Prostate gland (tissue), 2 donors: Measurements from ENCODE around the gene NOM1.

Experiments
- POLR2AphosphoS5 ChIP-seq: sonication (generic); formaldehyde crosslinking; IDR thresholded peaks from one replicate; pipeline ENCODE4 v1.6.1; 2017; ENCODE audit warnings: antibody characterized with exemption
- TF ChIP-seq, protein P1 (sequence below), 4 experiments: fragments of 200-600 bp in 2 of 4; fragments of 450-650 bp in 2 of 4; sonication (generic) in 2 of 4; IDR thresholded peaks; 1 replicate in 3 of 4; 2 replicates in 1 of 4; pipeline ENCODE4 v1.5.1; 2016 to 2019; ENCODE audit warnings: antibody characterized with exemption in 4 of 4, mild to moderate bottlenecking in 2 of 4, moderate library complexity in 2 of 4

DNA sequence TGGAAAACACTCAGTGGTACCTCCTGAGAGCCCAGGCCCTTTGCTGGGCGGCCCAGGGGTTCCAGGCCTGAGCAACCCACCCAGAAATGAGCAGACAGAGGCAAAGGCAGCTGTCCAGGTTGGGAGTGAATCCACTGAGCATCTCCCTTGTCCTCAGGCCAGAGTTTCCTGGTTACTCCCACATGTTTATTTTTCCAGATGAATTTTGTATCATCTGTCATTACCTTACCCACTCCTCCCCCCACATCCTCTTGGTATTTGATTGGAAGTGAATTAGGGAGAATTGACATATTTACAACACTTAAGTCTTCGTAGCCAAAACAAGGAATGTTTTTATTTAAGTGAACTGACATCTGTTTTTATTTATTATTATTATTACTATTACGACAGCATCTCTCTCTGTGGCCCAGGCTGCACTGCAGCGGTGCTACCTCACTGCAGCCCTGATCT, 43.3 kb upstream of the NOM1 start:
- TF ChIP-seq, protein P1, sequence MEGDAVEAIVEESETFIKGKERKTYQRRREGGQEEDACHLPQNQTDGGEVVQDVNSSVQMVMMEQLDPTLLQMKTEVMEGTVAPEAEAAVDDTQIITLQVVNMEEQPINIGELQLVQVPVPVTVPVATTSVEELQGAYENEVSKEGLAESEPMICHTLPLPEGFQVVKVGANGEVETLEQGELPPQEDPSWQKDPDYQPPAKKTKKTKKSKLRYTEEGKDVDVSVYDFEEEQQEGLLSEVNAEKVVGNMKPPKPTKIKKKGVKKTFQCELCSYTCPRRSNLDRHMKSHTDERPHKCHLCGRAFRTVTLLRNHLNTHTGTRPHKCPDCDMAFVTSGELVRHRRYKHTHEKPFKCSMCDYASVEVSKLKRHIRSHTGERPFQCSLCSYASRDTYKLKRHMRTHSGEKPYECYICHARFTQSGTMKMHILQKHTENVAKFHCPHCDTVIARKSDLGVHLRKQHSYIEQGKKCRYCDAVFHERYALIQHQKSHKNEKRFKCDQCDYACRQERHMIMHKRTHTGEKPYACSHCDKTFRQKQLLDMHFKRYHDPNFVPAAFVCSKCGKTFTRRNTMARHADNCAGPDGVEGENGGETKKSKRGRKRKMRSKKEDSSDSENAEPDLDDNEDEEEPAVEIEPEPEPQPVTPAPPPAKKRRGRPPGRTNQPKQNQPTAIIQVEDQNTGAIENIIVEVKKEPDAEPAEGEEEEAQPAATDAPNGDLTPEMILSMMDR (IDR thresholded peaks at IDR 0.05), result no peak
- no peak for TF ChIP-seq POLR2AphosphoS5
